ENCODE results near the gene FHL3.
"Not testable (repeated sequence)": the region's sequence is repeated elsewhere in the genome, so short reads cannot be mapped to it uniquely, and the experiment has no call there.

DNA sequence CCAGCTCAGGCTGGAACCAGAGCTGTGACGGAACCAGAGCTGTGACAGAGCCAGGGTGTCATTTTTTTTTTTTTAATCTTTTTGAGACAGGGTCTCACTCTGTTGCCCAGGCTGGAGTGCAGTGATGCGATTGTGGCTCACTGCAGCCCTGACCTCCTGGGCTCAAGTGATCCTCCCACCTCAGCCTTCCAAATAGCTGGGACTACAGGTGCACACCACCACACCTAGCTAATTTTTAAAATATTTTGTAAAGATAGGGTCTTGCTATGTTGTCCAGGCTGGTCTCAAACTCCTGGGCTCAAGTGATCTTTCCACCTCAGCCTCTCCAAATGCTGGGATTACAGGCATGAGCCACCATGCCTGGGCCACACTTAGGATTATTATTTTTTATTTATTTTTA, 27.7 kb upstream of the FHL3 start:
- not testable (repeated sequence) for TF ChIP-seq CTCF (conservative IDR thresholded peaks at IDR 0.05; ENCODE audit: low read depth, low read length); EZH2 (IDR thresholded peaks at IDR 0.05; ENCODE audit: borderline replicate concordance, low read depth, low read length, poor library complexity, severe bottlenecking)

Data from A673 (cell line).